22Rv1 (cell line): ENCODE results near the gene PTPRD.

Experiments
- ZFX ChIP-seq: fragments of 450-650 bp; IDR thresholded peaks from 2 replicates; pipeline ENCODE4 v1.6.1; 2017; ENCODE audit warnings: antibody characterized with exemption, borderline replicate concordance
- TF ChIP-seq, protein P1 (sequence below): fragments of 450-650 bp; IDR thresholded peaks from 2 replicates; pipeline ENCODE4 v1.5.1; 2017; ENCODE audit warnings: mild to moderate bottlenecking

DNA sequence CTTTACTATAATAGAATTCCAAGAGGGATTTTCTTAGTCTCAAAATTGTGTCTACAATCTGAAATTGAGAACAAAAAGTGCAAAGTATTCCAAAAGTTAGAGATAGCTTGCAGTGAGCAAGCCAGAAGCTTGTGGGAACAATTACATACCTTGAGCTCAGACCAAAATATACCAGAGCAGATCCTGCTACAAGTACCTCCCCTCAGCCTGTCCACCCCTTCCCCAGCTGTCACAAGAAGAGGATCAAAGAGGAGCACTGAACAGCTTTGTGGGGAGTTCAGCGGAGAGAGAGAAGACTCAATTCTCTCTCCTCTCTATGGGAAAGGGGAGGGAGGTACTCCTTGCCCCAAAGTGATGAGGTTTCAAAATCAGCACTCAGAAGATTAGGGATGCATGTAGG, 1944.1 kb downstream of the PTPRD start:
- TF ChIP-seq, protein P1, sequence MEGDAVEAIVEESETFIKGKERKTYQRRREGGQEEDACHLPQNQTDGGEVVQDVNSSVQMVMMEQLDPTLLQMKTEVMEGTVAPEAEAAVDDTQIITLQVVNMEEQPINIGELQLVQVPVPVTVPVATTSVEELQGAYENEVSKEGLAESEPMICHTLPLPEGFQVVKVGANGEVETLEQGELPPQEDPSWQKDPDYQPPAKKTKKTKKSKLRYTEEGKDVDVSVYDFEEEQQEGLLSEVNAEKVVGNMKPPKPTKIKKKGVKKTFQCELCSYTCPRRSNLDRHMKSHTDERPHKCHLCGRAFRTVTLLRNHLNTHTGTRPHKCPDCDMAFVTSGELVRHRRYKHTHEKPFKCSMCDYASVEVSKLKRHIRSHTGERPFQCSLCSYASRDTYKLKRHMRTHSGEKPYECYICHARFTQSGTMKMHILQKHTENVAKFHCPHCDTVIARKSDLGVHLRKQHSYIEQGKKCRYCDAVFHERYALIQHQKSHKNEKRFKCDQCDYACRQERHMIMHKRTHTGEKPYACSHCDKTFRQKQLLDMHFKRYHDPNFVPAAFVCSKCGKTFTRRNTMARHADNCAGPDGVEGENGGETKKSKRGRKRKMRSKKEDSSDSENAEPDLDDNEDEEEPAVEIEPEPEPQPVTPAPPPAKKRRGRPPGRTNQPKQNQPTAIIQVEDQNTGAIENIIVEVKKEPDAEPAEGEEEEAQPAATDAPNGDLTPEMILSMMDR, result no peak
- no peak for TF ChIP-seq ZFX
